H1 (cell line): Measurements from ENCODE around the gene DSC3. TPM values are rescaled to one million over a fixed set of nuclear protein-coding genes. Genes with fewer than 3 reads are reported as not detected.

Experiments used
- CTCF ChIA-PET: fragments of 300-600 bp; sonication (Branson Sonifier 250); formaldehyde crosslinking; loops from one replicate; lab custom pipeline; 2021; ENCODE audit not compliant: partially characterized antibody; lab: Charles Lee
- POLR2A ChIA-PET: fragments of 300-600 bp; sonication (Branson Sonifier 250); formaldehyde crosslinking; loops from one replicate; lab custom pipeline; 2021; ENCODE audit warnings: inconsistent platforms; ENCODE audit not compliant: partially characterized antibody; lab: Charles Lee
- DNase-seq, 2 experiments: peaks; one replicate each; pipeline versions ENCODE4 v3.0.0 to v3.0.0-alpha.2; 2010 to 2022; ENCODE audit warnings: low spot score in 2 of 2, low read depth in 1 of 2, mixed read lengths in 1 of 2
- FAIRE-seq: peaks from 2 replicates; lab custom pipeline; 2011; peaks lifted over from hg19 to GRCh38; lab: Jason Lieb, UNC
- H2AFZ ChIP-seq: 2 replicates; pipeline ENCODE4 v1.8.1; 2012; ENCODE audit warnings: low read length, inconsistent platforms
- H2AK5ac ChIP-seq: 2 replicates; pipeline ENCODE4 v1.6.1; 2013; ENCODE audit warnings: low read depth, low read length
- H2BK120ac ChIP-seq: replicated peaks from 2 replicates; pipeline ENCODE3; 2013; ENCODE audit warnings: low read depth, low read length, inconsistent platforms
- H2BK12ac ChIP-seq: 2 replicates; pipeline ENCODE4 v1.6.1; 2013; ENCODE audit warnings: low read depth, low read length
- H2BK15ac ChIP-seq: 2 replicates; pipeline ENCODE4 v1.6.1; 2013; ENCODE audit warnings: low read length
- H2BK20ac ChIP-seq: 2 replicates; pipeline ENCODE4 v1.6.1; 2013; ENCODE audit warnings: low read length
- H2BK5ac ChIP-seq: 2 replicates; pipeline ENCODE4 v1.6.1; 2013; ENCODE audit warnings: low read depth, low read length
- H3K14ac ChIP-seq: 2 replicates; pipeline ENCODE4 v1.6.1; 2013; ENCODE audit warnings: inconsistent platforms; ENCODE audit not compliant: insufficient read length
- H3K18ac ChIP-seq: 2 replicates; pipeline ENCODE4 v1.6.1; 2013; ENCODE audit warnings: low read length; ENCODE audit errors: extremely low read depth
- H3K23ac ChIP-seq: 2 replicates; pipeline ENCODE4 v1.6.1; 2013; ENCODE audit warnings: inconsistent platforms; ENCODE audit not compliant: insufficient read length
- H3K23me2 ChIP-seq: 2 replicates; pipeline ENCODE4 v1.6.1; 2013; ENCODE audit warnings: low read depth, low read length
- H3K27ac ChIP-seq: 2 replicates; pipeline ENCODE4 v1.6.1; 2011; ENCODE audit warnings: low read depth, low read length, inconsistent platforms
- H3K27me3 ChIP-seq, 4 experiments: replicated peaks in 1 of 4; 1 replicate in 1 of 4; 2 replicates in 3 of 4; pipeline versions ENCODE4 v1.6.1 to v1.8.1; 2011 to 2013; ENCODE audit warnings: low read length in 3 of 4, mild to moderate bottlenecking in 3 of 4, inconsistent platforms in 2 of 4, mixed read lengths in 2 of 4, moderate library complexity in 1 of 4; ENCODE audit not compliant: control insufficient read depth in 3 of 4, insufficient read depth in 3 of 4; ENCODE audit errors: extremely low read depth in 1 of 4
- H3K36me3 ChIP-seq, 4 experiments: 2 replicates each; pipeline versions ENCODE4 v1.6.1 to v1.8.1; 2011 to 2013; ENCODE audit warnings: mild to moderate bottlenecking in 4 of 4, low read length in 3 of 4, moderate library complexity in 2 of 4, control low read depth in 1 of 4, inconsistent platforms in 1 of 4; ENCODE audit not compliant: insufficient read depth in 4 of 4, control insufficient read depth in 2 of 4
- H3K4ac ChIP-seq: replicated peaks from 2 replicates; pipeline ENCODE3; 2013; ENCODE audit warnings: low read length, low read depth, mixed read lengths, inconsistent platforms; ENCODE audit not compliant: insufficient read length
- H3K4me1 ChIP-seq, 4 experiments: replicated peaks in 1 of 4; 1 replicate in 1 of 4; 2 replicates in 3 of 4; pipeline versions ENCODE4 v1.6.1 to v1.8.1; 2011 to 2013; ENCODE audit warnings: low read length in 3 of 4, inconsistent platforms in 2 of 4, mixed read lengths in 1 of 4; ENCODE audit not compliant: insufficient read depth in 4 of 4, control insufficient read depth in 3 of 4
- H3K4me2 ChIP-seq, 2 experiments: 2 replicates each; pipeline versions ENCODE4 v1.6.1 to v1.8.1; 2011 to 2013; ENCODE audit warnings: low read depth in 2 of 2, low read length in 2 of 2, control low read depth in 1 of 2, inconsistent platforms in 1 of 2, mild to moderate bottlenecking in 1 of 2; ENCODE audit not compliant: insufficient read depth in 1 of 2
- H3K4me3 ChIP-seq, 4 experiments: fragments of 200-600, 300-600 bp in 1 of 4; sonication (generic), shearing (Covaris generic), sonication (Bioruptor Twin) in 1 of 4; 2 replicates each; pipeline versions ENCODE4 v1.5.1 to v1.8.1; 2011 to 2016; ENCODE audit warnings: low read length in 4 of 4, low read depth in 3 of 4, control low read depth in 2 of 4, inconsistent platforms in 2 of 4, mild to moderate bottlenecking in 2 of 4, mixed read lengths in 1 of 4, moderate library complexity in 1 of 4; ENCODE audit not compliant: insufficient read depth in 2 of 4; ENCODE audit errors: extremely low read depth in 1 of 4
- H3K56ac ChIP-seq: replicated peaks from 2 replicates; pipeline ENCODE3; 2013; ENCODE audit warnings: low read depth, mild to moderate bottlenecking, mixed read lengths, low read length, inconsistent platforms; ENCODE audit not compliant: insufficient read length
- H3K79me1 ChIP-seq: 2 replicates; pipeline ENCODE4 v1.6.1; 2013; ENCODE audit warnings: low read depth, low read length, control low read depth
- H3K79me2 ChIP-seq, 2 experiments: 2 replicates each; pipeline versions ENCODE4 v1.6.1 to v1.8.1; 2012 to 2013; ENCODE audit warnings: low read length in 2 of 2, mild to moderate bottlenecking in 2 of 2, inconsistent platforms in 1 of 2; ENCODE audit not compliant: insufficient read depth in 2 of 2, control insufficient read depth in 1 of 2
- H3K9ac ChIP-seq, 4 experiments: replicated peaks in 1 of 4; 1 replicate in 1 of 4; 2 replicates in 3 of 4; pipeline versions ENCODE4 v1.6.1 to v1.8.1; 2011 to 2013; ENCODE audit warnings: low read depth in 3 of 4, low read length in 3 of 4, control low read depth in 2 of 4, mild to moderate bottlenecking in 2 of 4, moderate library complexity in 2 of 4, inconsistent platforms in 1 of 4; ENCODE audit errors: extremely low read depth in 1 of 4
- H3K9me3 ChIP-seq, 2 experiments: 2 replicates each; pipeline versions ENCODE4 v1.6.1 to v1.8.1; 2012 to 2013; ENCODE audit warnings: mild to moderate bottlenecking in 2 of 2, moderate library complexity in 2 of 2, control low read depth in 1 of 2, inconsistent platforms in 1 of 2, low read depth in 1 of 2, low read length in 1 of 2, mixed read lengths in 1 of 2; ENCODE audit not compliant: insufficient read depth in 2 of 2
- H4K20me1 ChIP-seq, 2 experiments: replicated peaks in 1 of 2; 2 replicates each; pipeline versions ENCODE3 to v1.8.1; 2011 to 2013; ENCODE audit warnings: inconsistent platforms in 2 of 2, low read length in 2 of 2, mild to moderate bottlenecking in 1 of 2; ENCODE audit not compliant: insufficient read depth in 2 of 2, control insufficient read depth in 1 of 2
- H4K5ac ChIP-seq: 2 replicates; pipeline ENCODE4 v1.6.1; 2013; ENCODE audit warnings: low read length, low read depth, mixed read lengths, inconsistent platforms; ENCODE audit not compliant: insufficient read length
- H4K8ac ChIP-seq: 2 replicates; pipeline ENCODE4 v1.8.0; 2013; ENCODE audit warnings: mild to moderate bottlenecking, moderate library complexity, low read length, inconsistent platforms; ENCODE audit not compliant: insufficient read depth; ENCODE audit errors: extremely low read depth
- H4K91ac ChIP-seq: replicated peaks from 2 replicates; pipeline ENCODE3; 2013; ENCODE audit warnings: low read length, mixed read lengths, inconsistent platforms; ENCODE audit not compliant: insufficient read length
- ATF2 ChIP-seq: IDR thresholded peaks from 2 replicates; pipeline ENCODE4 v1.6.1; 2012; ENCODE audit warnings: low read length, inconsistent platforms
- BRCA1 ChIP-seq: IDR thresholded peaks from 2 replicates; pipeline ENCODE4 v1.6.1; 2012; ENCODE audit warnings: low read depth, low read length, improper control_type of control experiment
- CBX8 ChIP-seq: fragments of 300-800, 300-1000 bp; sonication (generic); IDR thresholded peaks from 2 replicates; pipeline ENCODE4 v1.7.1; 2016; ENCODE audit warnings: low read depth, low read length, borderline replicate concordance
- CEBPB ChIP-seq: IDR thresholded peaks from 2 replicates; pipeline ENCODE4 v1.6.1; 2012; ENCODE audit warnings: low read depth, low read length
- CHD2 ChIP-seq: IDR thresholded peaks from 2 replicates; pipeline ENCODE4 v1.6.1; 2012; ENCODE audit warnings: low read length, improper control_type of control experiment
- E2F6 ChIP-seq: IDR thresholded peaks from 2 replicates; pipeline ENCODE4 v1.6.1; 2012; ENCODE audit warnings: inconsistent platforms
- GABPA ChIP-seq: IDR thresholded peaks from 2 replicates; pipeline ENCODE4 v1.6.1; 2011; ENCODE audit warnings: mild to moderate bottlenecking, low read length, moderate library complexity, borderline replicate concordance; ENCODE audit not compliant: insufficient read depth
- MAX ChIP-seq: IDR thresholded peaks from 2 replicates; pipeline ENCODE4 v1.6.1; 2012; ENCODE audit warnings: inconsistent platforms
- TAF1 ChIP-seq: IDR thresholded peaks from 2 replicates; pipeline ENCODE4 v1.6.1; 2011; ENCODE audit warnings: mild to moderate bottlenecking, low read depth, low read length
- TCF12 ChIP-seq: IDR thresholded peaks from 2 replicates; pipeline ENCODE4 v1.6.1; 2011; ENCODE audit warnings: low read depth, mild to moderate bottlenecking, low read length
- WGBS, 2 experiments: shearing (Covaris generic) in 1 of 2; methylation state at CpG; one replicate each; pipeline versions ENCODE4 v1.1.6 to v1.1.7; 2013 to 2015; ENCODE audit warnings: low lambda C conversion rate in 2 of 2, mixed read lengths in 2 of 2, inconsistent platforms in 1 of 2, low coverage in 1 of 2, missing lambda C conversion rate in 1 of 2; ENCODE audit not compliant: insufficient replicate concordance in 2 of 2, insufficient coverage in 1 of 2, insufficient read length in 1 of 2; ENCODE audit errors: extremely low coverage in 1 of 2, missing lambda C conversion rate in 1 of 2; 5-methylcytosine and 5-hydroxymethylcytosine counted together
- polyA plus RNA-seq, 7 experiments: library from polyadenylated mRNA; depleted of rRNA in 3 of 7; stranded (reverse) in 5 of 7; unstranded in 2 of 7; fragments of >200 nt in 5 of 7; fragments of 200-250 nt in 2 of 7; gene quantifications; 1 replicate in 5 of 7; 2 replicates in 1 of 7; 4 replicates in 1 of 7; pipeline versions ENCODE4 v1.2.1 to v1.2.3, GENCODE V29; 2011 to 2013; ENCODE audit warnings: missing spikeins in 2 of 7, mixed read lengths in 2 of 7
- total RNA-seq: library from RNA; stranded (reverse); fragmentation: NEBNext Ultra II Directional; extraction: Animal tissue kit (Norgen Biotek cat#: 25700); gene quantifications from 2 replicates; pipeline ENCODE4 v1.2.1, GENCODE V29; 2021

DSC3 gene
- total and polyA plus RNA-seq, 2 of the 8 experiments (the other 6 are each of a cell fraction or from before 2014, with no cell fraction given), result 0.70 to 3.7 TPM

GRCh38 chr18:30999887-31000628 is 42.5 kb downstream of the DSC3 start:
- no peak overlapping the region for H3K14ac ChIP-seq
- no peaks in the 10 kb centered on the region for H3K79me1 ChIP-seq
- no peak overlapping the region for H3K4ac ChIP-seq
- 67 to 100% methylated on average over 1 to 8 of the region's 8 CpGs for WGBS, 2 experiments
- H3K9me3 ChIP-seq, result no peaks in the 10 kb centered on the region
- no peak overlapping the region for H2BK20ac ChIP-seq
- H2BK15ac ChIP-seq, result no peak overlapping the region
- CTCF ChIA-PET, result interaction anchor here (0.5 to 1.1 kb wide), 7 partner anchors 20 to 526 kb away, joined by 3 to 4 read pairs (median 3); no protein-coding TSS in a partner anchor
- H3K79me2 ChIP-seq, result no peaks in the 10 kb centered on the region
- no peak overlapping the region for H2AFZ ChIP-seq
- no peaks in the 10 kb centered on the region for H3K23me2 ChIP-seq
- H3K18ac ChIP-seq, result no peak overlapping the region
- H4K8ac ChIP-seq, result no peak overlapping the region
- H4K91ac ChIP-seq, result no peak overlapping the region
- no peaks in the 10 kb centered on the region for H3K4me1 ChIP-seq
- H2AK5ac ChIP-seq, result no peak overlapping the region
- H4K5ac ChIP-seq, result no peak overlapping the region
- no peaks in the 10 kb centered on the region for H3K27me3 ChIP-seq
- no peak overlapping the region for H3K4me2 ChIP-seq
- no peaks in the 10 kb centered on the region for H4K20me1 ChIP-seq
- no peak overlapping the region for H3K27ac ChIP-seq
- H3K36me3 ChIP-seq, result no peaks in the 10 kb centered on the region
- POLR2A ChIA-PET, result no interaction called here
- H2BK5ac ChIP-seq, result no peak overlapping the region
- no peak overlapping the region for H3K56ac ChIP-seq
- no peak overlapping the region for H3K4me3 ChIP-seq
- H2BK120ac ChIP-seq, result no peak overlapping the region
- TF ChIP-seq CEBPB (no peak), ATF2 (no peak), E2F6 (no peak), TCF12 (no peak), MAX (no peak), BRCA1 (no peak), GABPA (no peak), TAF1 (no peak), CHD2 (no peak), CBX8 (no peak)
- peak; percentile 65 for FAIRE-seq
- no peak overlapping the region for H3K9ac ChIP-seq
- no peak overlapping the region for H2BK12ac ChIP-seq
- no peak overlapping the region for H3K23ac ChIP-seq
- no peak for DNase-seq
